Occipital lobe (tissue), 2 donors: ENCODE measurements around the gene DKK3. TPM values are rescaled to one million over a fixed set of nuclear protein-coding genes. Genes with fewer than 3 reads are reported as not detected.

Source experiments
- DNase-seq: peaks from one replicate; lab custom pipeline; 2025; lab: John Stamatoyannopoulos, UW
- total RNA-seq: library from RNA; depleted of rRNA; stranded (reverse); fragments of >200 nt; gene quantifications from one replicate; pipeline ENCODE4 v1.2.3, GENCODE V29; 2014

DKK3 gene
- total RNA-seq, 1 donor from 2014 or later: 185 TPM

- DNase-seq: no peak
These were observed 23.6 kb upstream of the DKK3 start for GRCh38 chr11:12031856-12032544.

GRCh38 chr11:12029738-12030363 is 21.4 kb upstream of the DKK3 start:
- no peak for DNase-seq

- DNase-seq: no peak
These were observed 20.7 kb upstream of the DKK3 start for GRCh38 chr11:12029119-12029518.

GRCh38 chr11:12028303-12028702 is 19.9 kb upstream of the DKK3 start:
- no peak for DNase-seq

GRCh38 chr11:12026331-12027211 is 18.1 kb upstream of the DKK3 start:
- DNase-seq: no peak

GRCh38 chr11:12024254-12024926 is 16.0 kb upstream of the DKK3 start:
- DNase-seq: no peak

GRCh38 chr11:12023015-12023414 is 14.6 kb upstream of the DKK3 start:
- no peak for DNase-seq

- no peak for DNase-seq
These were observed 12.1 kb upstream of the DKK3 start for GRCh38 chr11:12020546-12020945.

- no peak for DNase-seq
These were observed 11.5 kb upstream of the DKK3 start for GRCh38 chr11:12019866-12020416.

- DNase-seq: no peak
These were observed 10.9 kb upstream of the DKK3 start for GRCh38 chr11:12019337-12019736.

GRCh38 chr11:12017865-12018453 is 9.5 kb upstream of the DKK3 start:
- DNase-seq: no peak

- no peak for DNase-seq
These were observed 8.8 kb upstream of the DKK3 start for GRCh38 chr11:12017243-12017678.

GRCh38 chr11:12016246-12016645 is 7.8 kb upstream of the DKK3 start:
- DNase-seq: no peak

GRCh38 chr11:12015486-12015885 is 7.1 kb upstream of the DKK3 start:
- DNase-seq: no peak

GRCh38 chr11:12013781-12014180 is 5.4 kb upstream of the DKK3 start:
- DNase-seq: no peak

- DNase-seq: no peak
These were observed 1.3 kb upstream of the DKK3 start for GRCh38 chr11:12009617-12010321.

- DNase-seq: peak; percentile 34
These were observed 577 bp upstream of the DKK3 start for GRCh38 chr11:12008790-12009616.

- DNase-seq: no peak
These were observed 1.2 kb downstream of the DKK3 start for GRCh38 chr11:12007230-12007593.

GRCh38 chr11:12006552-12007229 is 1.7 kb downstream of the DKK3 start:
- no peak for DNase-seq
